ENCODE measurements around the gene LRRIQ3. TPM values are rescaled to one million over a fixed set of nuclear protein-coding genes. Genes with fewer than 3 reads are reported as not detected.

LRRIQ3 gene
- total and polyA plus RNA-seq, 2 donors (not counting 3 experiments of a cell fraction or from before 2014, with no cell fraction given), result 0.21 to 1.1 TPM

- no peak for DNase-seq (ENCODE audit: low read depth, low spot score)
- intact Hi-C loops (cut with micrococcal nuclease) (no loop called here), dilution Hi-C loops (cut with MboI; ENCODE audit: extremely low pct_ligation_motif_present, low sequenced_read_pairs) (no loop called here)
- Histone ChIP-seq H4K20me1 (replicated peaks; ENCODE audit: control insufficient read depth, extremely low read depth, insufficient read depth, low read length) (no peaks in the 10 kb centered on the region), H3K4me2 (ENCODE audit: insufficient read depth, low read length) (no peak overlapping the region), H2AFZ (ENCODE audit: low read depth, low read length) (no peak overlapping the region), H3K27me3 (ENCODE audit: control insufficient read depth in 2 of 2, insufficient read depth in 2 of 2, low read length in 2 of 2) (no peaks in the 10 kb centered on the region), H3K4me1 (ENCODE audit: control insufficient read depth, extremely low read depth, insufficient read depth, low read length) (no peaks in the 10 kb centered on the region), H3K4me3 (replicated peaks in 1 of 3; ENCODE audit: insufficient read depth in 1 of 3, low read depth in 1 of 3, low read length in 3 of 3) (no peak overlapping the region), H3K36me3 (ENCODE audit: control insufficient read depth in 2 of 2, extremely low read depth in 1 of 2, insufficient read depth in 2 of 2, low read length in 2 of 2) (no peaks in the 10 kb centered on the region), H3K9ac (replicated peaks; ENCODE audit: extremely low read depth, insufficient read depth, low read length) (no peak overlapping the region), H3K79me2 (ENCODE audit: control insufficient read depth, insufficient read depth, low read length) (no peaks in the 10 kb centered on the region), H3K27ac (ENCODE audit: insufficient read depth, low read depth, low read length) (no peak overlapping the region), H3K9me1 (replicated peaks; ENCODE audit: control insufficient read depth, extremely low read depth, insufficient read depth, low read length) (no peaks in the 10 kb centered on the region), H3K9me3 (replicated peaks; ENCODE audit: control insufficient read depth, insufficient read depth, low read length) (no peaks in the 10 kb centered on the region)
- no peak for FAIRE-seq
- BruUV-seq (replicated peaks), result no TSS peak
- TF ChIP-seq GATA2 (IDR thresholded peaks at IDR 0.05; ENCODE audit: insufficient read depth, insufficient read length, low read depth, low read length) (no peak), FOS (IDR thresholded peaks at IDR 0.05; ENCODE audit: borderline replicate concordance, insufficient read depth, low read length) (no peak), POLR2AphosphoS5 (IDR thresholded peaks at IDR 0.05; ENCODE audit: insufficient read depth, low read depth, low read length) (no peak), MYC (IDR thresholded peaks at IDR 0.05; ENCODE audit: low read depth, low read length) (no peak), EZH2 (IDR thresholded peaks at IDR 0.05; ENCODE audit: borderline replicate concordance, low read depth, low read length, severe bottlenecking) (no peak), POLR2A (IDR thresholded peaks at IDR 0.05; ENCODE audit: low read depth, low read length) (no peak), MAX (IDR thresholded peaks at IDR 0.05; ENCODE audit: insufficient read depth, insufficient read length) (no peak), CTCF (IDR thresholded peaks at IDR 0.05; ENCODE audit: extremely low read depth in 1 of 2, insufficient read depth in 1 of 2, low read depth in 1 of 2, low read length in 2 of 2) (no peak), JUN (IDR thresholded peaks at IDR 0.05; ENCODE audit: borderline replicate concordance, insufficient read depth, insufficient read length, low read depth) (no peak)
- POLR2A ChIA-PET, result no interaction called here
- CTCF ChIA-PET, result no interaction called here
Measured at GRCh38 chr1:74246315-74246714, 48.3 kb upstream of the LRRIQ3 start.
